GM12873 (cell line): Measurements from ENCODE around the gene GRK5.
A peak's percentile ranks its signal among the peaks of the same experiment; 100 is the strongest.

Experiments used
- TF ChIP-seq, protein P1 (sequence below): IDR thresholded peaks from 2 replicates; pipeline ENCODE4 v1.5.1; 2012; ENCODE audit warnings: low read depth, mild to moderate bottlenecking, moderate library complexity, low read length, control low read depth; ENCODE audit not compliant: insufficient read depth; ENCODE audit errors: missing control alignments

GRK5 gene

GRCh38 chr10:119416855-119417254 is 209.5 kb downstream of the GRK5 start:
- TF ChIP-seq, protein P1, sequence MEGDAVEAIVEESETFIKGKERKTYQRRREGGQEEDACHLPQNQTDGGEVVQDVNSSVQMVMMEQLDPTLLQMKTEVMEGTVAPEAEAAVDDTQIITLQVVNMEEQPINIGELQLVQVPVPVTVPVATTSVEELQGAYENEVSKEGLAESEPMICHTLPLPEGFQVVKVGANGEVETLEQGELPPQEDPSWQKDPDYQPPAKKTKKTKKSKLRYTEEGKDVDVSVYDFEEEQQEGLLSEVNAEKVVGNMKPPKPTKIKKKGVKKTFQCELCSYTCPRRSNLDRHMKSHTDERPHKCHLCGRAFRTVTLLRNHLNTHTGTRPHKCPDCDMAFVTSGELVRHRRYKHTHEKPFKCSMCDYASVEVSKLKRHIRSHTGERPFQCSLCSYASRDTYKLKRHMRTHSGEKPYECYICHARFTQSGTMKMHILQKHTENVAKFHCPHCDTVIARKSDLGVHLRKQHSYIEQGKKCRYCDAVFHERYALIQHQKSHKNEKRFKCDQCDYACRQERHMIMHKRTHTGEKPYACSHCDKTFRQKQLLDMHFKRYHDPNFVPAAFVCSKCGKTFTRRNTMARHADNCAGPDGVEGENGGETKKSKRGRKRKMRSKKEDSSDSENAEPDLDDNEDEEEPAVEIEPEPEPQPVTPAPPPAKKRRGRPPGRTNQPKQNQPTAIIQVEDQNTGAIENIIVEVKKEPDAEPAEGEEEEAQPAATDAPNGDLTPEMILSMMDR = peak; percentile 93

- TF ChIP-seq, protein P1 = no peak
Measured at GRCh38 chr10:119417852-119418251, 210.5 kb downstream of the GRK5 start.

DNA sequence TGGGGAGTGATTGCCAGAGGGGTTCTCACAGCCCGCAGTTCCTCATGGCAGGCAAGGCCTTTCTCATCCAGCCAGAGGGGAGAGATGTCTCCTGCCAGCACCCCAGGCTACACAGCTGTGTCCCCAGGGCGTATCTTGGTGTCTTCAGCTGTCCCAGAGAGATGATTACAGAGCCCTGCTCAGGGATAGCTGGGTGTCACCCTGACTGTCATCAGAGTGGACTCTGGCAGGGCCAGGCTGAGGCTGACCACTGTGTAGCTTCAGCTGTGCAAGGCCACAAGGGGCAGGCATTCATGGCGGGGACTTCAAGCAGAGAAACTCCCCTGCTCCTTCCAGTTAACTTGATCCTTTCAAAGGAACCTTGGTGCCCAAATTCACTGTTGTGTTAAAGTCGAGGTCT is 211.0 kb downstream of the GRK5 start:
- TF ChIP-seq, protein P1 = peak; percentile 9

GRCh38 chr10:119419931-119420330 is 212.6 kb downstream of the GRK5 start:
- TF ChIP-seq, protein P1 = no peak

- TF ChIP-seq, protein P1 = no peak
Measured at GRCh38 chr10:119420950-119421875, 213.8 kb downstream of the GRK5 start.

DNA sequence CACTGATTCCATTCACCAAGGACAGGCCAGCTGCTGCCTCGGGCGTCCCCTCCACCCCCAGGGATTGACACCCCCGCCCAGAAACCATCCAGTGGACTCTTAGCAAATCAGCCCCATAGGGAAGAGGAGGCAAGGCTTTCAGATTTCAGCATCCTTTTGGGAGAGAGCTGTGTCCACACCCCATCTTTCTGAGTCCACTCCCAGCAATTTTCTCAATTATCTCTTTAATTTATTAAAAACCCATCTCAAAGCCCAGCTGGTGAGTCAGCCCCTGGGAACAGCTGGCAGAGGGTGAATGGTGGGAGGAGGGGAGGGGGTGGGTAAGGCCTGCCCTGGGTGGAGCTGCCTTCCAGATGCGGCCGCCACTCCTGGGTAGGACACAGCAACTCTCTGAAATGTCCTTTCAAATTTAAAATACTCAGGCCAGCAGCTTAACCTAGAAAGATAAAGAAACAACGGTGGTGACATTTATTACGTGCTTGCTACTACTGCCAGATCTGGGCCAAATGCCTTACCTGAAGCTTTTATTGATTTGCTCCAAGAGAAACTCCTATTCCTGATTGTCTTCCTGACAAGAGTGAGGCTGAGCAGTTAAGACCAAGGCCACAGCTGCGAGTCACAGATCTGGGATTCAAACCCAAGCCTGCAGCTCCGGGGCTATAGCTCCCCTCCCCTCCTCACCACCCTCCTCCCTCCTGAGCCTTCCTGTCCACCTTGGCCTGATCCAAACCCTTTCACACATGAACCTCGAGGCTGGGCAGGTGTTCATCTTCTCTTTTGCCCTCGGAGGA is 214.7 kb downstream of the GRK5 start:
- TF ChIP-seq, protein P1 = no peak
